ENCODE data around the gene RAVER2. TPM values are rescaled to one million over a fixed set of nuclear protein-coding genes. Genes with fewer than 3 reads are reported as not detected.

RAVER2 gene
- polyA plus RNA-seq, 1 donor (not counting 4 experiments of a cell fraction or from before 2014, with no cell fraction given) = 9.1 TPM

DNA sequence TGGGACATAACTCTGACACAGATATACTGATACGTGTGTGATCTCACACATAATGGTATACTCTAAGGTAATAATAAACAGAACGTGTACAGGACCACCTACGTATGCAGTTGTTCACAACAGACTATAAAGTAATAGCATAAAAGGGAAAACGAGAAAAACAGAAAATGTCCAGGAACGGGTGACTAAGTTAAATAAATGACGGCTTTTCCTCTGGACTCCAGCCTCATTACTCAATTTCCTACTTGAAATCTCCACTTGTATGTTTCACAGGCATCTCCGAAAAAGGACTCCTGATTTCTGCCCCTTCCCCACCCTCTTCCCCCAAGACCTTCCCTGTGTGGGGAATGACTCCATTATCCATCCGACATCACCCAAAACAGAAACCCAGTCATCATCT lies 126.4 kb downstream of the RAVER2 start:
- no peaks in the 10 kb centered on the region for H3K79me2 ChIP-seq (ENCODE audit: control insufficient read depth, insufficient read depth, low read length)
- no peak overlapping the region for H3K27ac ChIP-seq (ENCODE audit: control insufficient read depth, insufficient read depth, low read length)
- H2AFZ ChIP-seq (ENCODE audit: control insufficient read depth, low read length) = no peak overlapping the region
- H3K4me3 ChIP-seq (ENCODE audit: control insufficient read depth in 2 of 3, extremely low read depth in 1 of 3, insufficient read depth in 2 of 3, low read depth in 1 of 3, low read length in 3 of 3) = no peak overlapping the region
- TF ChIP-seq EZH2 (IDR thresholded peaks at IDR 0.05; ENCODE audit: low read length) = no peak
- TF ChIP-seq, protein P1, sequence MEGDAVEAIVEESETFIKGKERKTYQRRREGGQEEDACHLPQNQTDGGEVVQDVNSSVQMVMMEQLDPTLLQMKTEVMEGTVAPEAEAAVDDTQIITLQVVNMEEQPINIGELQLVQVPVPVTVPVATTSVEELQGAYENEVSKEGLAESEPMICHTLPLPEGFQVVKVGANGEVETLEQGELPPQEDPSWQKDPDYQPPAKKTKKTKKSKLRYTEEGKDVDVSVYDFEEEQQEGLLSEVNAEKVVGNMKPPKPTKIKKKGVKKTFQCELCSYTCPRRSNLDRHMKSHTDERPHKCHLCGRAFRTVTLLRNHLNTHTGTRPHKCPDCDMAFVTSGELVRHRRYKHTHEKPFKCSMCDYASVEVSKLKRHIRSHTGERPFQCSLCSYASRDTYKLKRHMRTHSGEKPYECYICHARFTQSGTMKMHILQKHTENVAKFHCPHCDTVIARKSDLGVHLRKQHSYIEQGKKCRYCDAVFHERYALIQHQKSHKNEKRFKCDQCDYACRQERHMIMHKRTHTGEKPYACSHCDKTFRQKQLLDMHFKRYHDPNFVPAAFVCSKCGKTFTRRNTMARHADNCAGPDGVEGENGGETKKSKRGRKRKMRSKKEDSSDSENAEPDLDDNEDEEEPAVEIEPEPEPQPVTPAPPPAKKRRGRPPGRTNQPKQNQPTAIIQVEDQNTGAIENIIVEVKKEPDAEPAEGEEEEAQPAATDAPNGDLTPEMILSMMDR (optimal IDR thresholded peaks at IDR 0.05 in 1 of 3, IDR thresholded peaks at IDR 0.05 in 1 of 3, conservative IDR thresholded peaks at IDR 0.05 in 1 of 3; ENCODE audit: extremely low read depth in 1 of 3, insufficient read depth in 2 of 3, low read length in 3 of 3) = no peak
- H3K9me1 ChIP-seq (ENCODE audit: control insufficient read depth, extremely low read depth, insufficient read depth, low read length) = no peaks in the 10 kb centered on the region
- H3K36me3 ChIP-seq (ENCODE audit: control insufficient read depth in 2 of 2, extremely low read depth in 1 of 2, insufficient read depth in 2 of 2, low read length in 2 of 2) = peaks cover 14 to 22% of the 10 kb centered on the region in 2 experiments
- no peaks in the 10 kb centered on the region for H3K27me3 ChIP-seq (ENCODE audit: control insufficient read depth, extremely low read depth, insufficient read depth, low read length)
- no peak overlapping the region for H3K4me2 ChIP-seq (ENCODE audit: control insufficient read depth, extremely low read depth, insufficient read depth, low read depth, low read length)
- no peaks in the 10 kb centered on the region for H4K20me1 ChIP-seq (ENCODE audit: control insufficient read depth, extremely low read depth, insufficient read depth, low read length)
- no peaks in the 10 kb centered on the region for H3K4me1 ChIP-seq (ENCODE audit: control insufficient read depth, extremely low read depth, insufficient read depth, low read length)
- DNase-seq (ENCODE audit: low read depth, low spot score) (no peak), FAIRE-seq (no peak)
- H3K9ac ChIP-seq (ENCODE audit: control insufficient read depth, extremely low read depth, insufficient read depth, low read length) = no peak overlapping the region
- dilution Hi-C loops (cut with MboI; ENCODE audit: extremely low pct_ligation_motif_present, low sequenced_read_pairs) = no loop called here
- no peaks in the 10 kb centered on the region for H3K9me3 ChIP-seq (ENCODE audit: control insufficient read depth, low read depth, low read length)

DNA sequence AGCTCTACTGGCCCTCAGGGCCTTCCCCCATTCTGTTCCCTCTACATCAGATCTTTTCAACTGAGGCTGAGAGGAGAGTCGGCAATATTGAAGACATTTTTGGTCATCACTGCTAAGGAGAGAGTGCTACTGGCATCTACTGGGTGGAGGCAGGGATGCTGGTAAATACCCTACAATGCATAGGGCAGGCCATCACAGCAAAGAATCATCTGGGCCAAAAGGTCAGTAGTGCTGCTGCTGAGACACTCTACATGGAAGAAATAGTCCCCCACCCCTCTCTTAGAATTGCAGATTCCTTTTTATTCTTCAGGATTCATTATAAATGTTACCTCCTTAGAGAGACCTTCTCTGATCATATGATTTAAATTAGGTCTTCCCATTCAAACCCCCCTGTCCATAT lies 127.2 kb downstream of the RAVER2 start:
- H2AFZ ChIP-seq (ENCODE audit: control insufficient read depth, low read length) = no peak overlapping the region
- no peaks in the 10 kb centered on the region for H3K9me3 ChIP-seq (ENCODE audit: control insufficient read depth, low read depth, low read length)
- no peaks in the 10 kb centered on the region for H3K79me2 ChIP-seq (ENCODE audit: control insufficient read depth, insufficient read depth, low read length)
- dilution Hi-C loops (cut with MboI; ENCODE audit: extremely low pct_ligation_motif_present, low sequenced_read_pairs) = no loop called here
- H3K36me3 ChIP-seq (ENCODE audit: control insufficient read depth in 2 of 2, extremely low read depth in 1 of 2, insufficient read depth in 2 of 2, low read length in 2 of 2) = peaks cover 14 to 22% of the 10 kb centered on the region in 2 experiments
- H3K4me2 ChIP-seq (ENCODE audit: control insufficient read depth, extremely low read depth, insufficient read depth, low read depth, low read length) = no peak overlapping the region
- TF ChIP-seq, protein P1 (optimal IDR thresholded peaks at IDR 0.05 in 1 of 3, IDR thresholded peaks at IDR 0.05 in 1 of 3, conservative IDR thresholded peaks at IDR 0.05 in 1 of 3; ENCODE audit: extremely low read depth in 1 of 3, insufficient read depth in 2 of 3, low read length in 3 of 3) = no peak
- TF ChIP-seq EZH2 (IDR thresholded peaks at IDR 0.05; ENCODE audit: low read length) = no peak
- FAIRE-seq (no peak), DNase-seq (ENCODE audit: low read depth, low spot score) (no peak)
- no peak overlapping the region for H3K9ac ChIP-seq (ENCODE audit: control insufficient read depth, extremely low read depth, insufficient read depth, low read length)
- no peaks in the 10 kb centered on the region for H4K20me1 ChIP-seq (ENCODE audit: control insufficient read depth, extremely low read depth, insufficient read depth, low read length)
- H3K9me1 ChIP-seq (ENCODE audit: control insufficient read depth, extremely low read depth, insufficient read depth, low read length) = no peaks in the 10 kb centered on the region
- no peak overlapping the region for H3K27ac ChIP-seq (ENCODE audit: control insufficient read depth, insufficient read depth, low read length)
- H3K4me3 ChIP-seq (ENCODE audit: control insufficient read depth in 2 of 3, extremely low read depth in 1 of 3, insufficient read depth in 2 of 3, low read depth in 1 of 3, low read length in 3 of 3) = no peak overlapping the region
- no peaks in the 10 kb centered on the region for H3K4me1 ChIP-seq (ENCODE audit: control insufficient read depth, extremely low read depth, insufficient read depth, low read length)
- no peaks in the 10 kb centered on the region for H3K27me3 ChIP-seq (ENCODE audit: control insufficient read depth, extremely low read depth, insufficient read depth, low read length)

Measured in keratinocyte (primary cell).